Osteocyte (in vitro differentiated cells): ENCODE data around the gene KRTAP19-8. TPM values are rescaled to one million over a fixed set of nuclear protein-coding genes. Genes with fewer than 3 reads are reported as not detected.

ENCODE experiments used
- DNase-seq: peaks from one replicate; pipeline ENCODE4 v3.0.0; 2021; ENCODE audit warnings: mixed read lengths; ENCODE audit not compliant: unreplicated experiment; ENCODE audit errors: extremely low spot score
- H3K27ac Mint-ChIP-seq: one replicate; pipeline ENCODE4 v1.8.0; 2021; ENCODE audit warnings: mild to moderate bottlenecking, mixed read lengths; ENCODE audit not compliant: unreplicated experiment
- H3K27me3 Mint-ChIP-seq: one replicate; pipeline ENCODE4 v1.8.0; 2021; ENCODE audit warnings: mixed read lengths; ENCODE audit not compliant: unreplicated experiment
- H3K36me3 Mint-ChIP-seq: one replicate; pipeline ENCODE4 v1.8.0; 2021; ENCODE audit warnings: mixed read lengths; ENCODE audit not compliant: unreplicated experiment
- H3K4me1 Mint-ChIP-seq: one replicate; pipeline ENCODE4 v1.8.0; 2021; ENCODE audit warnings: mixed read lengths; ENCODE audit not compliant: unreplicated experiment
- H3K4me3 Mint-ChIP-seq: one replicate; pipeline ENCODE4 v1.8.0; 2021; ENCODE audit warnings: mild to moderate bottlenecking, moderate library complexity, mixed read lengths; ENCODE audit not compliant: unreplicated experiment
- H3K9me3 Mint-ChIP-seq: one replicate; pipeline ENCODE4 v1.8.0; 2021; ENCODE audit warnings: mixed read lengths; ENCODE audit not compliant: unreplicated experiment
- CTCF ChIP-seq: fragments of 200-600 bp; sonication (generic); IDR thresholded peaks from 2 replicates; pipeline ENCODE4 v1.5.0; 2021; ENCODE audit warnings: antibody characterized with exemption, mild to moderate bottlenecking, moderate library complexity
- long read RNA-seq: library from polyadenylated mRNA; unstranded; transcript quantifications from one replicate; pipeline ENCODE4 v2.0.0, GENCODE V29; 2021
- total RNA-seq: library from RNA; stranded (reverse); gene quantifications from 2 replicates; pipeline ENCODE4 v1.2.1, GENCODE V29; 2021

KRTAP19-8 gene
- total RNA-seq, result not detected in 2 replicates
- long read RNA-seq, result 0 reads

- DNase-seq, result no peak
- H3K4me3 Mint-ChIP-seq, result no peak within 1 kb of the TSS
- no peak within 1 kb of the TSS for H3K27ac Mint-ChIP-seq
- peaks cover 6% of the 10 kb centered on the region for H3K9me3 Mint-ChIP-seq
- H3K27me3 Mint-ChIP-seq, result peaks cover 7% of the 10 kb centered on the region
- no peaks in the 10 kb centered on the region for H3K4me1 Mint-ChIP-seq
- no peak for TF ChIP-seq CTCF
- H3K36me3 Mint-ChIP-seq, result no peaks in the 10 kb centered on the region
Observed at GRCh38 chr21:31038376-31038775, at the start of gene KRTAP19-8. KRTAP19-8 (minus strand) TSS chr21:31038476; CDS start chr21:31038443, 33 bp downstream.

GRCh38 chr21:31087639-31088473 is 49.6 kb upstream of the KRTAP19-8 start:
- peak; percentile 46 for DNase-seq
- no peak overlapping the region for H3K27ac Mint-ChIP-seq
- no peak for TF ChIP-seq CTCF
- no peaks in the 10 kb centered on the region for H3K36me3 Mint-ChIP-seq
- no peaks in the 10 kb centered on the region for H3K9me3 Mint-ChIP-seq
- no peak overlapping the region for H3K4me3 Mint-ChIP-seq
- H3K27me3 Mint-ChIP-seq, result peaks cover 23% of the 10 kb centered on the region
- peaks cover 2% of the 10 kb centered on the region for H3K4me1 Mint-ChIP-seq

- peaks cover 6% of the 10 kb centered on the region for H3K27me3 Mint-ChIP-seq
- DNase-seq, result no peak
- TF ChIP-seq CTCF, result no peak
- H3K27ac Mint-ChIP-seq, result no peak overlapping the region
- no peaks in the 10 kb centered on the region for H3K9me3 Mint-ChIP-seq
- no peak overlapping the region for H3K4me3 Mint-ChIP-seq
- peaks cover 2% of the 10 kb centered on the region for H3K4me1 Mint-ChIP-seq
- no peaks in the 10 kb centered on the region for H3K36me3 Mint-ChIP-seq
Observed at GRCh38 chr21:31084689-31085088, 46.4 kb upstream of the KRTAP19-8 start.

GRCh38 chr21:31078796-31079195 is 40.5 kb upstream of the KRTAP19-8 start:
- Mint-ChIP-seq H3K36me3 (no peaks in the 10 kb centered on the region), H3K27me3 (peaks cover 10% of the 10 kb centered on the region), H3K4me1 (no peaks in the 10 kb centered on the region), H3K27ac (no peak overlapping the region), H3K4me3 (no peak overlapping the region), H3K9me3 (no peaks in the 10 kb centered on the region)
- TF ChIP-seq CTCF, result no peak
- DNase-seq, result no peak

- H3K4me1 Mint-ChIP-seq, result no peaks in the 10 kb centered on the region
- DNase-seq, result peak; percentile 11
- no peaks in the 10 kb centered on the region for H3K9me3 Mint-ChIP-seq
- TF ChIP-seq CTCF, result no peak
- no peaks in the 10 kb centered on the region for H3K36me3 Mint-ChIP-seq
- no peak overlapping the region for H3K4me3 Mint-ChIP-seq
- H3K27ac Mint-ChIP-seq, result no peak overlapping the region
- peaks cover 10% of the 10 kb centered on the region for H3K27me3 Mint-ChIP-seq
Observed at GRCh38 chr21:31078216-31078615, 39.9 kb upstream of the KRTAP19-8 start.
